HG03064 (cell line): ENCODE measurements around the gene CPT1B.

Source experiments
- ATAC-seq: cut with Tn5 transposase; IDR thresholded peaks from one replicate; pipeline ENCODE4 v1.9.1; 2021; ENCODE audit warnings: low read depth; ENCODE audit not compliant: unreplicated experiment

The CPT1B gene

GRCh38 chr22:50572965-50573364 is 5.3 kb downstream of the CPT1B start:
- ATAC-seq, result no peak

GRCh38 chr22:50571264-50572175 is 6.7 kb downstream of the CPT1B start:
- no peak for ATAC-seq

- ATAC-seq, result no peak
Observed at GRCh38 chr22:50570861-50571260, 7.4 kb downstream of the CPT1B start.

GRCh38 chr22:50569896-50570535 is 8.2 kb downstream of the CPT1B start:
- no peak for ATAC-seq

DNA sequence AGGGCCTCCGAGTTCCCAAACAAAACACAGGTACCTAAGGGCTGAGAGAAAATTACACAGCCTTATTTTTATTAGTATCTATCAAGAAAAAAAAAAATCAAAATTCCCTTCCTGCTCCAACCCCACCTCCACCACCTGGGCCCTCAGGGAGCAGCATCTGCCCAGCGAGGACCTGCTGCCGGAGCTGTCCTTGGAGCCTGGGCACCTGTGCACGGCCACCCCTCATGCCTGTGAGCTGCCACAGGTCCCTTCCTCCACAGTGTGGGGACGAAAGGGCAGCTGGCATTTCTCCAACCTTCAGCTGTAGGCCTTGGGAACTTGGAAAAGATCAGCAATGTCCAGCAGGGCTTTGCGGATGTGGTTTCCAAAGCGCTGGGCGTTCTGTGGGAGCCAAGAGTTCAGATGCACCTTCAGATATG is 9.2 kb downstream of the CPT1B start:
- no peak for ATAC-seq

- ATAC-seq, result no peak
Observed at GRCh38 chr22:50568626-50569025, 9.6 kb downstream of the CPT1B start.

DNA sequence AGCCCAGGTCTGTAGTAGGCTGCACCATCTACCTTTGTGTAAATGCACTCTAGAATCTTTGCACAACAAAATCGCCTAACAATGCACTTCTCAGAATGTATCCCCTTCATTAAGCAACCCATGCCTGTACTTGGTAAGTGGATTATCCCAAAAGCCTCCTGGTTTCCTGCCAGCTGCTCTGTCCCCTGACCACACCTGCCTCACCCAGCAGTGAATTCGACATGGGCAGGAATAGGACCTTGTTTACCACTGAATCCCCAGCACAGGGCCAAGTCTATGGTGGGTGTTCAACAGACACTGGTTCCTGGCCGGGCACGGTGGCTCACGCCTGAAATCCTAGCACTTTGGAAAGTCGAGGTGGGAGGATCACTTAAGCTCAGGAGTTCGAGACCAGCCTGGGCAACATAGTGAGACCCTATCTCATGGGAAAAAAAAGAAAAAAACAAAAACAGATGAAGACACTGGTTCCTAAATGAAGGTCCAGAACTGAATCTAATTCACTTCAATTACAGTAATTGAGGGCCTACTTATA is 10.4 kb downstream of the CPT1B start:
- ATAC-seq, result no peak

GRCh38 chr22:50564289-50564688 is 13.9 kb downstream of the CPT1B start:
- ATAC-seq, result no peak

DNA sequence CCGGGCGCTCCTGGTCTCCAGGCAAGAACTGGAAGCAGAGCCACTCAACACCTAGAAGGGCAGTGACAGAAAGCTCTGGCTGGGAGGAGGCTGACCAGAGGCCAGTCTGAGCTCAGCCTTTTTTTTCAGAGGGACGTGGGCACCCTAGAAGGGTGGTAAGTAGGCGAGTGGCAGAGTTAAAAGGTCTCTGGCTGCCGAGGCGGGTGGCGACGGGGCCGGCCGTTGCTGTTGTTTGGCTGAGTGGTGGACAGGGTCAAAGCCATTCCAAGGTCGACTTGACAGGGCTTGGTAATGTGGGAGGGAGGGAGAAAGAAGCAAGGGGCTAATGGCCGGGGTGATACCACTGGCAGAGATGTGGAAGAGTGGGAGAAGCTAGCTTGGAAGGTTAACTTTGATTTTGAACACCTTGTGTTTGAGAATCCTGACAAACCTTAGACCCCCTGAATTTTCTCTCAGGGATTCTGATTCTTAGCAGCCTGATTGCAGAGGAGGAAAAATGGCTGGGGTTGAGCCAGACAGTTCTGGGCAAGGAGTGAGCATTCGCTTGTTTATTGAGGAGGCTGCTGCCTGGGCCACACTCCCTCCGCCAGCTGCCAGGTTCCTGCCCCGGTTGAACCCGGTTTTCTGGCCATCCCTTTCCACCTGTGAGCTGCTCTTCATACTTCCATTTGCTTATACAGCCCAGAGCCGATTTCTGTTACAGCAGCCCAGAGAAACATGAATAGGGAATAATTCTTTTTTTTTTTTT is 14.6 kb downstream of the CPT1B start:
- peak; percentile 17 for ATAC-seq

DNA sequence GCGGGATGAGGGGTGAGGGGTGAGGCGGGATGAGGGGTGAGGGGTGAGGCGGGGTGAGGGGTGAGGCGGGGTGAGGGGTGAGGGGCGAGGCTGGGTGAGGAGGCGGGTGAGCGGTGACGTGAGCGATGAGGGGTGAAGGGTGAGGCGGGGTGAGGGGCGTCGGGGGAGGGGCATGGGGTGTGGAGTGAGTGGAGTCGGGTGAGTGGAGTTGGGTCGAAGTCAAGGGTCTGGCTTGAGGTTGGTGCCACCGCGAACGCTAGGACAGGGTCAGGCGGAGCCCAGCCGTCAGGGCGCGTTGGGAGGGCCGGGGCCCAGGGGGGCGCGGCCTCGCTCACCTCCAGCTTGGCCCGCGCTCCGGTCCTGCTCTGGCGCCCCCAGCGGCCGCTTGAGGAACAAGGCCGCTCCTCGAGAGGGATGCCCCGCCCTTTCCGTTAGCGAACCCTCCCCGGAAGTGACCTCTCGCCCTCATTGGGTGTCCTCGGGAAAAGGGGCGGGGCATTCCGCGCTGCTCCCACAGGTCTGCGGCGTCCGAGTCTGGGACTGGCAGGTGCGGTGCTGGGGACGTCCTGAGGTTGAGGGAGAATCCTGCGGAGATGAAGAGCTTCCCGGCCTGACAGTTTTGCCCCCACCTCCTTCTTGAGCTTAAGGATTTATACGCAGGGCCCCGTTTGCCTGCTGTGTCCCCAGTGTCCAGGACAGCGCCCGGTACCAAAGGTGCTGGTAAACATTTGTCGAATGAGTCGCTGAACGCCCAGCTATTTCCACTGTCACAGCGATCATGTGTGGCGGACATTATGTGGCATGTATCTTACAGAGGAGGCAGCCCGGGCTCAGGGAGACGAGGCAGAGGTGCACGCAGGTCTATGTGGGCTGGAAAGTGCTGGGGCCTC is 15.5 kb downstream of the CPT1B start, which contains the start of gene SYCE3:
SYCE3 (minus strand) TSS at position 397 of the 890 bp plus-strand sequence. CDS start 6,514 bp downstream, outside the sequence.
- ATAC-seq, result peak; percentile 89

GRCh38 chr22:50561401-50562358 is 16.5 kb downstream of the CPT1B start:
- ATAC-seq, result no peak

GRCh38 chr22:50560034-50560433 is 18.2 kb downstream of the CPT1B start:
- ATAC-seq, result no peak

DNA sequence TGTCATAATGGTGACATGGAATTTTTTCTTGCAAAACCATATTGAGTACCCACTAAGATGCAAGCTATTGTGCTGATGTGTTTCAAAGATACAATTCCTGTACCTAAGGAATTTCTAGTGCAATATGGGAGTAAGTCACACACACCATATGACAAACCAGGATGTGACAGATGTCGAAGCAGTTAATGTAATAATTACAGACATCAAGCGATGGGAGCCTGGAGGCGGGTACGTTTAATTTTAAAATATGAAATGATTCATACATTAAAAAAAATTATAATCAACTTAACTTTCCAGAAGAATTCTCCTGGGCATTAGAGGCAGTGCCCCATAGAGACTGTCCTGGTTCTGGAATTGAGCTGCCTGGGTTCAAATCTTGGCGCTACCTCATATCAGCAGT is 21.5 kb downstream of the CPT1B start:
- ATAC-seq, result no peak

- ATAC-seq, result no peak
Observed at GRCh38 chr22:50553310-50553709, 24.9 kb downstream of the CPT1B start.

GRCh38 chr22:50551160-50551752 is 27.0 kb downstream of the CPT1B start:
- ATAC-seq, result no peak

- no peak for ATAC-seq
Observed at GRCh38 chr22:50550395-50550794, 27.8 kb downstream of the CPT1B start.

- ATAC-seq, result no peak
Observed at GRCh38 chr22:50548921-50549790, 29.1 kb downstream of the CPT1B start.
